Lung (tissue), 12 donors: ENCODE measurements around the gene CHST10. TPM values are rescaled to one million over a fixed set of nuclear protein-coding genes. Genes with fewer than 3 reads are reported as not detected.

Source experiments
- ATAC-seq: fragments of 200-7000 bp; cut with Tn5 transposase; one replicate; pipeline ENCODE4 v1.9.1; 2020; ENCODE audit warnings: moderate number of reproducible peaks; ENCODE audit not compliant: insufficient read depth, low FRiP score
- DNase-seq, 3 donors: peaks; one replicate each; pipeline ENCODE4 v3.0.0-alpha.2; 2013 to 2017
- H3K27ac ChIP-seq, 2 donors: one replicate each; pipeline ENCODE4 v1.5.1; 2013; ENCODE audit warnings: mild to moderate bottlenecking in 2 of 2, moderate library complexity in 2 of 2, control low read depth in 1 of 2, inconsistent platforms in 1 of 2, low read depth in 1 of 2, low read length in 1 of 2
- H3K27me3 ChIP-seq, 3 donors: one replicate each; pipeline ENCODE4 v1.5.1; 2013; ENCODE audit warnings: low read length in 2 of 3; ENCODE audit not compliant: control insufficient read depth in 3 of 3, insufficient read depth in 3 of 3
- H3K36me3 ChIP-seq, 4 donors: one replicate each; pipeline ENCODE4 v1.5.1; 2013; ENCODE audit warnings: low read length in 4 of 4, mild to moderate bottlenecking in 1 of 4, moderate library complexity in 1 of 4; ENCODE audit not compliant: control insufficient read depth in 4 of 4, insufficient read depth in 4 of 4
- H3K4me1 ChIP-seq, 5 donors: one replicate each; pipeline ENCODE4 v1.5.1; 2013; ENCODE audit warnings: low read length in 5 of 5, mild to moderate bottlenecking in 2 of 5, moderate library complexity in 1 of 5; ENCODE audit not compliant: control insufficient read depth in 5 of 5, insufficient read depth in 5 of 5
- H3K4me3 ChIP-seq: one replicate; pipeline ENCODE4 v1.5.1; 2013; ENCODE audit warnings: mild to moderate bottlenecking, control low read depth, moderate library complexity
- H3K9ac ChIP-seq, 2 donors: one replicate each; pipeline ENCODE4 v1.5.1; 2013; ENCODE audit warnings: low read length in 2 of 2, control low read depth in 1 of 2; ENCODE audit not compliant: insufficient read depth in 1 of 2
- H3K9me3 ChIP-seq, 4 donors: one replicate each; pipeline ENCODE4 v1.5.1; 2013; ENCODE audit warnings: low read length in 3 of 4, mild to moderate bottlenecking in 1 of 4, moderate library complexity in 1 of 4; ENCODE audit not compliant: control insufficient read depth in 4 of 4, insufficient read depth in 3 of 4
- WGBS, 2 donors: extraction: QIAGEN DNeasy Blood & Tissue Kit; methylation state at CpG; one replicate each; pipeline ENCODE4 v1.1.7; 2013; 5-methylcytosine and 5-hydroxymethylcytosine counted together
- polyA plus RNA-seq, 2 donors: library from polyadenylated mRNA; stranded (reverse); fragments of 200-250 nt; gene quantifications; one replicate each; pipeline ENCODE4 v1.2.1, GENCODE V29; 2013
- total RNA-seq, 2 donors: library from RNA; depleted of rRNA in 1 of 2; stranded (reverse); fragments of >200 nt in 1 of 2; gene quantifications; one replicate each; pipeline ENCODE4 v1.2.1, GENCODE V29; 2014 to 2021
- TF ChIP-seq, protein P1 (sequence below): IDR thresholded peaks from 2 replicates; pipeline ENCODE4 v1.5.1; 2012; ENCODE audit warnings: mild to moderate bottlenecking; ENCODE audit errors: control extremely low read depth, extremely low read depth
- donor health status: control.
- donor health status: control.
- donor health status: Bipolar disorder and iron deficiency.
- donor health status: healthy.
- donor health status: DM: yes; HTN: yes; CAD: no.

CHST10 gene
- total and polyA plus RNA-seq, 4 donors: 5.1 to 22.4 (median 8.0) TPM

- WGBS, 2 donors: 88 to 94% methylated on average over 4 of the region's 4 CpGs
- Histone ChIP-seq H3K9ac (no peak overlapping the region), H3K9me3 (no peaks in the 10 kb centered on the region), H3K4me3 (no peak overlapping the region), H3K4me1 (peaks cover 2 to 22% (median 14%) of the 10 kb centered on the region in 5 donors), H3K36me3 (peaks cover 0 to 13% (median 3%) of the 10 kb centered on the region in 4 donors), H3K27me3 (no peaks in the 10 kb centered on the region), H3K27ac (no peak overlapping the region)
- ATAC-seq: no peak
- TF ChIP-seq, protein P1, sequence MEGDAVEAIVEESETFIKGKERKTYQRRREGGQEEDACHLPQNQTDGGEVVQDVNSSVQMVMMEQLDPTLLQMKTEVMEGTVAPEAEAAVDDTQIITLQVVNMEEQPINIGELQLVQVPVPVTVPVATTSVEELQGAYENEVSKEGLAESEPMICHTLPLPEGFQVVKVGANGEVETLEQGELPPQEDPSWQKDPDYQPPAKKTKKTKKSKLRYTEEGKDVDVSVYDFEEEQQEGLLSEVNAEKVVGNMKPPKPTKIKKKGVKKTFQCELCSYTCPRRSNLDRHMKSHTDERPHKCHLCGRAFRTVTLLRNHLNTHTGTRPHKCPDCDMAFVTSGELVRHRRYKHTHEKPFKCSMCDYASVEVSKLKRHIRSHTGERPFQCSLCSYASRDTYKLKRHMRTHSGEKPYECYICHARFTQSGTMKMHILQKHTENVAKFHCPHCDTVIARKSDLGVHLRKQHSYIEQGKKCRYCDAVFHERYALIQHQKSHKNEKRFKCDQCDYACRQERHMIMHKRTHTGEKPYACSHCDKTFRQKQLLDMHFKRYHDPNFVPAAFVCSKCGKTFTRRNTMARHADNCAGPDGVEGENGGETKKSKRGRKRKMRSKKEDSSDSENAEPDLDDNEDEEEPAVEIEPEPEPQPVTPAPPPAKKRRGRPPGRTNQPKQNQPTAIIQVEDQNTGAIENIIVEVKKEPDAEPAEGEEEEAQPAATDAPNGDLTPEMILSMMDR: no peak
- DNase-seq: no peak
These were observed 3.9 kb downstream of the CHST10 start for GRCh38 chr2:100413571-100413970.

GRCh38 chr2:100412881-100413321 is 4.6 kb downstream of the CHST10 start:
- TF ChIP-seq, protein P1: no peak
- Histone ChIP-seq H3K4me1 (peaks cover 2 to 22% (median 14%) of the 10 kb centered on the region in 5 donors), H3K4me3 (no peak overlapping the region), H3K9ac (no peak overlapping the region), H3K27ac (no peak overlapping the region), H3K36me3 (peaks cover 0 to 13% (median 3%) of the 10 kb centered on the region in 4 donors), H3K9me3 (no peaks in the 10 kb centered on the region), H3K27me3 (no peaks in the 10 kb centered on the region)
- ATAC-seq (no peak), DNase-seq (no peak)
- 97 to 98% methylated on average over 5 of the region's 5 CpGs for WGBS, 2 donors

DNA sequence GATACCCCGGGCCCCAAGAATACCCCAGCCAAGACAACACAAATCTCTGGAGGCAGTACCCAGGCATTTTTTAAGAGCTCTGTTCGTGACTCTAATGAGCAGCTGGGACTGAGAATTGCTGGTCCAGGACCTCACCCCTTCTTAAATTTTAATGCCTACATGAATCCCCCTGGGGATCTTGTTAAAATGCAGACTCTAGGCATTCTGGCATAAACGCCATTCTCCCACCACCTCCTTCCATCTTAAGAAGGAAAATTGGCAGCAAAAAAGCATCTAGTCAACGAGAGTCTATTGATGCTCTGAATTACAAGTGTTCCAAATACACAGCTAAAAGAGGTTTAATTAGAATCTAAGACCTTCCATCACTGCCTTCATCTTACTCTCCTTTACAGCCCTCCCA is 5.0 kb downstream of the CHST10 start:
- Histone ChIP-seq H3K9ac (no peak overlapping the region), H3K27me3 (no peaks in the 10 kb centered on the region), H3K9me3 (no peaks in the 10 kb centered on the region), H3K4me1 (peaks cover 2 to 22% (median 14%) of the 10 kb centered on the region in 5 donors), H3K4me3 (no peak overlapping the region), H3K36me3 (peaks cover 0 to 13% (median 3%) of the 10 kb centered on the region in 4 donors), H3K27ac (no peak overlapping the region)
- TF ChIP-seq, protein P1: no peak
- ATAC-seq (no peak), DNase-seq (no peak)
- WGBS, 2 donors: 89 to 93% methylated on average over 4 of the region's 4 CpGs

- Histone ChIP-seq H3K27me3 (no peaks in the 10 kb centered on the region), H3K9ac (no peak overlapping the region), H3K4me3 (no peak overlapping the region), H3K4me1 (peaks cover 2 to 22% (median 14%) of the 10 kb centered on the region in 5 donors), H3K9me3 (no peaks in the 10 kb centered on the region), H3K36me3 (peaks cover 0 to 13% (median 3%) of the 10 kb centered on the region in 4 donors), H3K27ac (no peak overlapping the region)
- ATAC-seq (no peak), DNase-seq (no peak)
- WGBS, 2 donors: 97 to 98% methylated on average over 5 of the region's 5 CpGs
- TF ChIP-seq, protein P1: no peak
These were observed 5.6 kb downstream of the CHST10 start for GRCh38 chr2:100411841-100412292.
